Fibroblast of mammary gland (primary cell): ENCODE data around the gene HERPUD1.
A peak's percentile ranks its signal among the peaks of the same experiment; 100 is the strongest.
"Not testable (repeated sequence)": the region's sequence is repeated elsewhere in the genome, so short reads cannot be mapped to it uniquely, and the experiment has no call there.

Experiments
- DNase-seq: peaks from one replicate; pipeline ENCODE4 v3.0.0-alpha.2; 2010; ENCODE audit warnings: low read depth
- H3K4me3 ChIP-seq: 2 replicates; pipeline ENCODE4 v1.5.1; 2011; ENCODE audit warnings: low read depth, mild to moderate bottlenecking, low read length, moderate library complexity; ENCODE audit not compliant: control insufficient read depth
- CTCF ChIP-seq: conservative IDR thresholded peaks from 2 replicates; pipeline ENCODE4 v1.5.1; 2011; ENCODE audit warnings: low read depth, low read length, inconsistent platforms; ENCODE audit not compliant: control insufficient read depth, insufficient read depth

Gene HERPUD1

GRCh38 chr16:56990407-56991286, 58.7 kb downstream of the HERPUD1 start:
- no peak for TF ChIP-seq CTCF
- no peak overlapping the region for H3K4me3 ChIP-seq
- no peak for DNase-seq

DNA sequence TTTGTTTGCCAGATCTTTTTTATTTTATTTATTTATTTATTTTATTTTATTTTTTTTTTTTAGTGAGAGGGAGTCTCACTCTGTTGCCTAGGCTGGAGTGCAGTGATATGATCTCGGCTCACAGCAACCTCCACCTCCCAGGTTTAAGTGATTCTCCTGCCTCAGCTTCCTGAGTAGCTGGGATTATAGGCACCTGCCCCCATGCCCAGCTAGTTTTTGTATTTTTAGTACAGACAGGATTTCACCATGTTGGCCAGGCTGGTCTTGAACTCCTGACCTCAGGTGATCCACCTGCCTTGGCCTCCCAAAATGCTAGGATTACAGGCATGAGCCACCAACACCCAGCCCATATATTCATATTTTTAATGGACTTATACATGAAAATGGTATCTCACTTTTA, 60.5 kb downstream of the HERPUD1 start:
- DNase-seq, H3K4me3 ChIP-seq: not testable (repeated sequence)

GRCh38 chr16:56993204-56993603, 61.3 kb downstream of the HERPUD1 start:
- H3K4me3 ChIP-seq, result no peak overlapping the region
- DNase-seq, result peak; percentile 43
- TF ChIP-seq CTCF, result no peak

DNA sequence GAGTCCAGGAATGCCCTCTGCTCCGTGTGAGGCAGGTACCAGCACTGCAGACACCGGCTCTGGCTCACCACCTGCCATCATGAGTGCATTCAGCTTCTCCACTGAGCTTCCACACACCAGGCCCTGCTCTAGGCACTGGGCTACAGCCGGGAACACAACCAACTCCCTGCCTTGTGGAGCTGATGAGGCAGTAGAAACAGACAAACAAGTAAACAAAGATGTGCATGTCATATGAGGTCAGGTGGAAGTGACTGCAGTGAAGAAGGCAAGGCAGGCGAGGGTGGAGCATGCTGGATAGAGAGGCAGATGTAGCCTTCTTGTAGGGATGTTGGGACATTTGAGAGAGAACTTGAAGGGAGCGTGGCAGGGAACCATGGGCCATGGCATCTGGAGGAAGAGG, 62.4 kb downstream of the HERPUD1 start:
- DNase-seq, result no peak
- TF ChIP-seq CTCF, result no peak
- H3K4me3 ChIP-seq, result no peak overlapping the region
